HCT116 (cell line): ENCODE results near the gene ALOX15. TPM values are rescaled to one million over a fixed set of nuclear protein-coding genes. Genes with fewer than 3 reads are reported as not detected.

Experiments used
- ATAC-seq: fragments of 200-7000 bp; cut with Tn5 transposase; 2 replicates; pipeline ENCODE4 v1.9.1; 2020; ENCODE audit warnings: mild to moderate bottlenecking, moderate library complexity
- BruUV-seq: library from RNA; stranded (reverse); fragments of 400-500 nt; replicated peaks from 2 replicates; lab custom pipeline; 2021; lab: Mats Ljungman, UMichigan
- CTCF ChIA-PET: fragments of 300-600 bp; sonication (Branson Sonifier 250); formaldehyde crosslinking; loops from one replicate; lab custom pipeline; 2021; ENCODE audit warnings: antibody characterized with exemption; lab: Charles Lee
- POLR2A ChIA-PET: fragments of 300-600, 350-600 bp; sonication (Branson Sonifier 250); formaldehyde crosslinking; loops from one replicate; lab custom pipeline; 2021; ENCODE audit warnings: antibody characterized with exemption; lab: Charles Lee
- RAD21 ChIA-PET, 2 experiments: fragments of 300-600 bp; sonication (Branson Sonifier 250); formaldehyde crosslinking; loops; one replicate each; lab custom pipeline; 2023; ENCODE audit warnings: low total read pairs in 2 of 2; ENCODE audit not compliant: uncharacterized antibody in 2 of 2, unreplicated experiment in 2 of 2, low non-redundant PET in 1 of 2; lab: Charles Lee
- DNase-seq: peaks from one replicate; pipeline ENCODE4 v3.0.0-alpha.2; 2010; ENCODE audit warnings: low read depth, low spot score
- H2AFZ ChIP-seq: fragments of 200-600 bp; shearing (Covaris generic), sonication (generic); 2 replicates; pipeline ENCODE4 v1.6.1; 2017; ENCODE audit warnings: low read depth, mixed run types, mixed read lengths, antibody characterized with exemption, low read length; ENCODE audit not compliant: poor library complexity, severe bottlenecking
- H3K27ac ChIP-seq: 2 replicates; pipeline ENCODE4 v1.5.1; 2012; ENCODE audit warnings: low read depth, low read length
- H3K27me3 ChIP-seq: fragments of 200-600 bp; sonication (generic); 2 replicates; pipeline ENCODE4 v1.6.1; 2016; ENCODE audit warnings: mixed run types, low read length, mixed read lengths; ENCODE audit not compliant: insufficient read depth
- H3K36me3 ChIP-seq, 2 experiments: fragments of 200-500 bp in 1 of 2; fragments of 200-600 bp in 1 of 2; sonication (Bioruptor generic) in 1 of 2; sonication (generic) in 1 of 2; 2 replicates each; pipeline versions ENCODE4 v1.5.1 to v1.6.1; 2014 to 2016; ENCODE audit warnings: low read length in 2 of 2, inconsistent platforms in 1 of 2, mixed read lengths in 1 of 2, mixed run types in 1 of 2; ENCODE audit not compliant: insufficient read depth in 2 of 2, control insufficient read depth in 1 of 2
- H3K4me1 ChIP-seq, 2 experiments: fragments of 200-600 bp in 1 of 2; sonication (generic) in 1 of 2; 2 replicates each; pipeline versions ENCODE4 v1.5.1 to v1.6.1; 2012 to 2017; ENCODE audit warnings: low read length in 2 of 2, inconsistent platforms in 1 of 2, mild to moderate bottlenecking in 1 of 2, mixed read lengths in 1 of 2, mixed run types in 1 of 2, moderate library complexity in 1 of 2; ENCODE audit not compliant: insufficient read depth in 2 of 2, control insufficient read depth in 1 of 2
- H3K4me2 ChIP-seq: fragments of 200-600 bp; sonication (generic); 2 replicates; pipeline ENCODE4 v1.6.1; 2017; ENCODE audit warnings: mixed run types, low read length, mixed read lengths
- H3K4me3 ChIP-seq, 2 experiments: fragments of 200-600 bp in 1 of 2; sonication (generic) in 1 of 2; replicated peaks in 1 of 2; 2 replicates each; pipeline ENCODE4 v1.5.1; 2011 to 2016; ENCODE audit warnings: low read length in 2 of 2, control low read depth in 1 of 2, low read depth in 1 of 2, mild to moderate bottlenecking in 1 of 2, mixed read lengths in 1 of 2, mixed run types in 1 of 2
- H3K79me2 ChIP-seq: fragments of 200-600 bp; sonication (generic); 2 replicates; pipeline ENCODE4 v1.6.1; 2017; ENCODE audit warnings: mild to moderate bottlenecking, mixed run types, low read length, moderate library complexity, mixed read lengths; ENCODE audit not compliant: insufficient read depth
- H3K9ac ChIP-seq: fragments of 200-600 bp; sonication (generic); 2 replicates; pipeline ENCODE4 v1.6.1; 2016; ENCODE audit warnings: low read length, mixed read lengths
- H3K9me2 ChIP-seq: fragments of 200-600 bp; sonication (generic), shearing (Covaris generic); 2 replicates; pipeline ENCODE4 v1.6.1; 2017; ENCODE audit warnings: mixed run types, mild to moderate bottlenecking, moderate library complexity; ENCODE audit not compliant: insufficient read depth
- H3K9me3 ChIP-seq, 2 experiments: fragments of 200-500 bp in 1 of 2; fragments of 200-600 bp in 1 of 2; sonication (Bioruptor generic) in 1 of 2; sonication (generic) in 1 of 2; 2 replicates each; pipeline ENCODE4 v1.6.1; 2014 to 2017; ENCODE audit warnings: low read length in 2 of 2, mixed read lengths in 2 of 2, inconsistent platforms in 1 of 2, low read depth in 1 of 2, mild to moderate bottlenecking in 1 of 2, mixed run types in 1 of 2, moderate library complexity in 1 of 2; ENCODE audit not compliant: control insufficient read depth in 1 of 2, insufficient read depth in 1 of 2
- H4K20me1 ChIP-seq: fragments of 200-600 bp; sonication (generic), shearing (Covaris generic); 2 replicates; pipeline ENCODE4 v1.6.1; 2017; ENCODE audit warnings: mixed run types, mild to moderate bottlenecking, moderate library complexity; ENCODE audit not compliant: insufficient read depth
- CBX3 ChIP-seq: IDR thresholded peaks from 2 replicates; pipeline ENCODE4 v1.6.1; 2012; ENCODE audit warnings: low read depth
- CEBPB ChIP-seq: IDR thresholded peaks from 2 replicates; pipeline ENCODE4 v1.6.1; 2012; ENCODE audit warnings: low read depth
- ELF1 ChIP-seq: IDR thresholded peaks from 2 replicates; pipeline ENCODE4 v1.6.1; 2012; ENCODE audit warnings: low read depth, borderline replicate concordance
- EZH2 ChIP-seq: fragments of 200-600 bp; sonication (generic); IDR thresholded peaks from 2 replicates; pipeline ENCODE4 v1.6.1; 2017; ENCODE audit warnings: antibody characterized with exemption, mixed run types
- EZH2phosphoT487 ChIP-seq: fragments of 200-600 bp; IDR thresholded peaks from 2 replicates; pipeline ENCODE4 v1.6.1; 2018; ENCODE audit warnings: antibody characterized with exemption, borderline replicate concordance
- FOSL1 ChIP-seq: IDR thresholded peaks from 2 replicates; pipeline ENCODE4 v1.6.1; 2012; ENCODE audit warnings: low read depth
- JUND ChIP-seq: IDR thresholded peaks from 2 replicates; pipeline ENCODE4 v1.6.1; 2012
- MAX ChIP-seq: IDR thresholded peaks from 2 replicates; pipeline ENCODE4 v1.6.1; 2012
- POLR2A ChIP-seq: IDR thresholded peaks from 2 replicates; pipeline ENCODE4 v1.7.0; 2011; ENCODE audit warnings: borderline replicate concordance; ENCODE audit not compliant: insufficient read depth, insufficient read length; ENCODE audit errors: extremely low read depth
- REST ChIP-seq: IDR thresholded peaks from 2 replicates; pipeline ENCODE4 v1.6.1; 2012; ENCODE audit warnings: low read depth
- SIN3A ChIP-seq: IDR thresholded peaks from 2 replicates; pipeline ENCODE4 v1.6.1; 2012; ENCODE audit warnings: low read depth
- SP1 ChIP-seq: IDR thresholded peaks from 2 replicates; pipeline ENCODE4 v1.6.1; 2012; ENCODE audit warnings: low read depth
- TCF7L2 ChIP-seq: IDR thresholded peaks from 2 replicates; pipeline ENCODE4 v1.7.0; 2011; ENCODE audit warnings: borderline replicate concordance, inconsistent platforms; ENCODE audit not compliant: insufficient read depth, insufficient read length; ENCODE audit errors: extremely low read depth
- YY1 ChIP-seq: IDR thresholded peaks from 2 replicates; pipeline ENCODE4 v1.6.1; 2011; ENCODE audit warnings: low read length, low read depth, moderate library complexity, mild to moderate bottlenecking; ENCODE audit not compliant: insufficient replicate concordance; ENCODE audit errors: extremely low read depth
- ZBTB33 ChIP-seq: IDR thresholded peaks from 2 replicates; pipeline ENCODE4 v1.6.1; 2011; ENCODE audit warnings: mild to moderate bottlenecking, low read length, moderate library complexity; ENCODE audit not compliant: insufficient replicate concordance; ENCODE audit errors: extremely low read depth
- intact Hi-C: fragments of 100-400 bp; cut with micrococcal nuclease; formaldehyde crosslinking; loops from 2 replicates; pipeline ENCODE4 v1.10.0; 2022
- total RNA-seq: library from RNA; stranded (reverse); gene quantifications from one replicate; pipeline ENCODE4 v1.2.1, GENCODE V29; 2021; ENCODE audit not compliant: unreplicated experiment

The ALOX15 gene
- total RNA-seq, 1 experiment from 2014 or later: 0.57 TPM

GRCh38 chr17:4623249-4623648 lies 18.2 kb downstream of the ALOX15 start:
- ChIA-PET POLR2A (no interaction called here), CTCF (interaction anchor here (4.5 kb wide), 1 partner anchor 56 kb away, joined by 59 read pairs; no protein-coding TSS in a partner anchor), RAD21 (no interaction called here)
- no peak overlapping the region for H2AFZ ChIP-seq
- H3K4me1 ChIP-seq: peaks cover 0 to 4% of the 10 kb centered on the region in 2 experiments; a peak in 1 of 4 replicates
- H3K36me3 ChIP-seq: no peaks in the 10 kb centered on the region
- no peaks in the 10 kb centered on the region for H3K9me2 ChIP-seq
- ATAC-seq (no peak), DNase-seq (no peak)
- intact Hi-C loops: no loop called here
- no TSS peak for BruUV-seq
- no peaks in the 10 kb centered on the region for H3K79me2 ChIP-seq
- no peak overlapping the region for H3K4me2 ChIP-seq
- H3K27me3 ChIP-seq: no peaks in the 10 kb centered on the region
- no peaks in the 10 kb centered on the region; a peak in 1 of 4 replicates for H3K9me3 ChIP-seq
- TF ChIP-seq ELF1 (no peak), MAX (no peak), SP1 (no peak), CBX3 (no peak), CEBPB (no peak), SIN3A (no peak), ZBTB33 (no peak)
- TF ChIP-seq, all 23 proteins: peak for 0
- H4K20me1 ChIP-seq: no peaks in the 10 kb centered on the region
- H3K9ac ChIP-seq: no peak overlapping the region
- no peak overlapping the region for H3K27ac ChIP-seq
- no peak overlapping the region for H3K4me3 ChIP-seq

- ChIA-PET CTCF (no interaction called here), RAD21 (no interaction called here), POLR2A (no interaction called here)
- no peak overlapping the region for H2AFZ ChIP-seq
- no peaks in the 10 kb centered on the region for H3K79me2 ChIP-seq
- intact Hi-C loops: no loop called here
- H3K9me2 ChIP-seq: no peaks in the 10 kb centered on the region
- H3K36me3 ChIP-seq: no peaks in the 10 kb centered on the region
- DNase-seq: no peak
- no peak overlapping the region for H3K4me3 ChIP-seq
- no peak overlapping the region for H3K27ac ChIP-seq
- ATAC-seq: no peak
- no peaks in the 10 kb centered on the region; a peak in 1 of 4 replicates for H3K9me3 ChIP-seq
- no peak overlapping the region for H3K9ac ChIP-seq
- no peak overlapping the region for H3K4me2 ChIP-seq
- BruUV-seq: no TSS peak
- no peaks in the 10 kb centered on the region for H4K20me1 ChIP-seq
- peaks cover 0 to 4% of the 10 kb centered on the region in 2 experiments; a peak in 1 of 4 replicates for H3K4me1 ChIP-seq
- H3K27me3 ChIP-seq: no peaks in the 10 kb centered on the region
- no peak for TF ChIP-seq EZH2
- no peak for TF ChIP-seq MAX
- no peak for TF ChIP-seq POLR2A
- TF ChIP-seq REST: no peak
- no peak for TF ChIP-seq YY1
- TF ChIP-seq FOSL1: no peak
- TF ChIP-seq EZH2phosphoT487: no peak
- no peak for TF ChIP-seq TCF7L2
- TF ChIP-seq CBX3: no peak
- TF ChIP-seq JUND: no peak
- TF ChIP-seq SIN3A: no peak
Measured at GRCh38 chr17:4622375-4622774, 19.1 kb downstream of the ALOX15 start.
